HL-60 (cell line): ENCODE measurements around the gene PLA2G6.
"Not testable (repeated sequence)": the region's sequence is repeated elsewhere in the genome, so short reads cannot be mapped to it uniquely, and the experiment has no call there.

Experiments used
- DNase-seq, 2 experiments: peaks; one replicate each; pipeline ENCODE4 v3.0.0-alpha.2; 2010 to 2020; ENCODE audit warnings: low read depth in 1 of 2, low spot score in 1 of 2
- H3K27ac ChIP-seq: fragments of 250-450 bp; sonication (Bioruptor Pico); replicated peaks from 2 replicates; pipeline ENCODE4 v1.5.1; 2020; ENCODE audit warnings: mild to moderate bottlenecking, moderate library complexity
- H3K27me3 ChIP-seq: fragments of 250-450 bp; sonication (Bioruptor Pico); 2 replicates; pipeline ENCODE4 v1.5.1; 2021; ENCODE audit warnings: mild to moderate bottlenecking, moderate library complexity; ENCODE audit not compliant: insufficient read depth, poor library complexity, severe bottlenecking
- H3K4me3 ChIP-seq: replicated peaks from 2 replicates; pipeline ENCODE4 v1.5.1; 2011; ENCODE audit warnings: mild to moderate bottlenecking, control low read depth, low read length; ENCODE audit not compliant: insufficient read depth
- GABPA ChIP-seq: IDR thresholded peaks from 2 replicates; pipeline ENCODE4 v1.6.1; 2012; ENCODE audit warnings: low read depth
- POLR2AphosphoS5 ChIP-seq: IDR thresholded peaks from 2 replicates; pipeline ENCODE4 v1.6.1; 2012; ENCODE audit warnings: low read depth
- SPI1 ChIP-seq: IDR thresholded peaks from 2 replicates; pipeline ENCODE4 v1.6.1; 2012; ENCODE audit warnings: low read depth, mild to moderate bottlenecking, borderline replicate concordance
- TF ChIP-seq, protein P1 (sequence below): IDR thresholded peaks from one replicate; pipeline ENCODE4 v1.5.1; 2011; ENCODE audit warnings: low read length, control low read depth, inconsistent platforms; ENCODE audit not compliant: insufficient read depth
- TF ChIP-seq, protein P2 (sequence below): IDR thresholded peaks from 2 replicates; pipeline ENCODE4 v1.6.1; 2012; ENCODE audit warnings: low read depth; ENCODE audit not compliant: insufficient replicate concordance

The PLA2G6 gene

DNA sequence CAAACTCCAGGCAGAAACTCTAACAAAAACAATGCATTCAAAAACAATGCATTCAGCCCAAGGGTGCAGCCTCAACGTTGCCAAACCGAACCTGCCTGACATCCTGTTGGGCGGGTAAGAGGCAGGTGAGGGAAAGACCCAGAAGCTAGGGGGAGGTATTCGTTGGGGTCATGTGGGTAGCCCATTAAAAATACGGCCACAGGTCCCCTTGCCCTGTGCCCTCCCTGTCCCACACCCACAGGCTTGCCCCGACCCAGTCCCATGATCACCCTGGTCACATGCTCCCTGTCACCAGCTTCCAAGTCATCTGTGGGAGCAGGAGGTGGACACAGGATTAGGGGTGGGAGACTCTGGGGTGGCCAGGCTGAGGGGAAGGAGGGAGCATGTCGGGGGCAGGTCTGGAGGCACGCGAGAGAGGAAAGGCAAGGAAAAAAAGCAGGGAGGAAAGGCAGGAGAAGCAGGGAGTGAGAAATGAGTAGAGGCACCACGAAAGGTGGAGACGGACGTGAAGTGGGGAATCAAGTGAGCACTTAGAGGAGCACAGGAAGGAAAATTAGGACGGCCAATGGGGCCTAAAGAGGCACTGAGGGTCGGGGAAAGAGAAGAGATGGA is 683 bp downstream of the PLA2G6 start:
- Histone ChIP-seq H3K27ac (peak overlapping the region; percentile 94), H3K4me3 (peak overlapping the region; percentile 64), H3K27me3 (no peaks in the 10 kb centered on the region)
- TF ChIP-seq GABPA = no peak
- 0 out of 2 replicates have a peak, but pooled peaks have one; percentile 27 for TF ChIP-seq POLR2AphosphoS5
- no peak for DNase-seq

DNA sequence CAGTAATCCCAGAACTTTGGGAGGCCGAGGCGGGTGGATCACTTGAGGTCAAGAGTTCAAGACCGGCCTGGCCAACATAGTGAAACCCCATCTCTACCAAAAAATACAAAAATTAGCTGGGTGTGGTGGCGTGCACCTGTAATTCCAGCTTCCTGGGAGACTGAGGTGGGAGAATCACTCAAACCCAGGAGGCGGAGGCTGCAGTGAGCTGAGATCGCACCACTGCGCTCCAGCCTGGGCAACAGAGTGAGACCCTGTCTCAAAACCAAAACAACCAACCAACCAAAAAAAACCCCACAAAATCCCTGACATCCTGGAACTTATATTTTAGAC is 3.1 kb downstream of the PLA2G6 start:
- not testable (repeated sequence) for DNase-seq, H3K27me3 ChIP-seq, H3K4me3 ChIP-seq, H3K27ac ChIP-seq

DNA sequence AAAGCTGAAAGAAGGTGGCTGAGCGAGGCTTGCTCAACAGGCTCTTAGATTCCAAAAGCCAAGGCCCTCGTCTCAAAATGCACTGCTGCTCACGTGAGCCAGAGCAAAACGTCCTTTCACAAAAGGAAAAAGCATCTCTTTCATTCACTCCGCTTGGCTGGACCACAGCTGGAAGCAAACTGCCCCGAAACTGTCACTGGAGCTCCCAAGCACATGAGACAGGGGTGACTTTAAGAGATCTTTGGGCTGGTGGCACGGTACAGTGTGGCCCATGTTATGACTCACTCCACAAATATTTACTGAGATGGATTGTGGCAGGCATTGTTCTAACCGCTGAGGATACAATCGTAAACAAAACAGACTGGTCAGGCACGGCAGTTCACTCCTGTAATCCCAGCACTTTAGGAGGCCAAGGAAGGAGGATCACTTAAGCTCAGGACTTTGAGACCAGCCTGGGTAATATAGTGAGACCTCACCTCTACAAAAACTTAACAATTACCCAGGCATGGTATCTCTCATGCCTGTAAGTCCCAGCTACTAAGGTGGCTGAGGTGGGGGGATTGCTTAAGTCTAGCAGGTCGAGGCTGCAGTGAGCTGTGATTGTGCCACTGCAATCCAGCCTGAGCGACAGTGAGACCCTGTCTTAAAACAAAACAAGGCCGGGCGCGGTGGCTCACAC is 3.6 kb downstream of the PLA2G6 start:
- Histone ChIP-seq H3K4me3 (no peak overlapping the region), H3K27me3 (no peaks in the 10 kb centered on the region), H3K27ac (no peak overlapping the region)
- TF ChIP-seq SPI1 (no peak), GABPA (no peak), POLR2AphosphoS5 (no peak)
- TF ChIP-seq, protein P1, sequence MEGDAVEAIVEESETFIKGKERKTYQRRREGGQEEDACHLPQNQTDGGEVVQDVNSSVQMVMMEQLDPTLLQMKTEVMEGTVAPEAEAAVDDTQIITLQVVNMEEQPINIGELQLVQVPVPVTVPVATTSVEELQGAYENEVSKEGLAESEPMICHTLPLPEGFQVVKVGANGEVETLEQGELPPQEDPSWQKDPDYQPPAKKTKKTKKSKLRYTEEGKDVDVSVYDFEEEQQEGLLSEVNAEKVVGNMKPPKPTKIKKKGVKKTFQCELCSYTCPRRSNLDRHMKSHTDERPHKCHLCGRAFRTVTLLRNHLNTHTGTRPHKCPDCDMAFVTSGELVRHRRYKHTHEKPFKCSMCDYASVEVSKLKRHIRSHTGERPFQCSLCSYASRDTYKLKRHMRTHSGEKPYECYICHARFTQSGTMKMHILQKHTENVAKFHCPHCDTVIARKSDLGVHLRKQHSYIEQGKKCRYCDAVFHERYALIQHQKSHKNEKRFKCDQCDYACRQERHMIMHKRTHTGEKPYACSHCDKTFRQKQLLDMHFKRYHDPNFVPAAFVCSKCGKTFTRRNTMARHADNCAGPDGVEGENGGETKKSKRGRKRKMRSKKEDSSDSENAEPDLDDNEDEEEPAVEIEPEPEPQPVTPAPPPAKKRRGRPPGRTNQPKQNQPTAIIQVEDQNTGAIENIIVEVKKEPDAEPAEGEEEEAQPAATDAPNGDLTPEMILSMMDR = no peak
- TF ChIP-seq, protein P2, sequence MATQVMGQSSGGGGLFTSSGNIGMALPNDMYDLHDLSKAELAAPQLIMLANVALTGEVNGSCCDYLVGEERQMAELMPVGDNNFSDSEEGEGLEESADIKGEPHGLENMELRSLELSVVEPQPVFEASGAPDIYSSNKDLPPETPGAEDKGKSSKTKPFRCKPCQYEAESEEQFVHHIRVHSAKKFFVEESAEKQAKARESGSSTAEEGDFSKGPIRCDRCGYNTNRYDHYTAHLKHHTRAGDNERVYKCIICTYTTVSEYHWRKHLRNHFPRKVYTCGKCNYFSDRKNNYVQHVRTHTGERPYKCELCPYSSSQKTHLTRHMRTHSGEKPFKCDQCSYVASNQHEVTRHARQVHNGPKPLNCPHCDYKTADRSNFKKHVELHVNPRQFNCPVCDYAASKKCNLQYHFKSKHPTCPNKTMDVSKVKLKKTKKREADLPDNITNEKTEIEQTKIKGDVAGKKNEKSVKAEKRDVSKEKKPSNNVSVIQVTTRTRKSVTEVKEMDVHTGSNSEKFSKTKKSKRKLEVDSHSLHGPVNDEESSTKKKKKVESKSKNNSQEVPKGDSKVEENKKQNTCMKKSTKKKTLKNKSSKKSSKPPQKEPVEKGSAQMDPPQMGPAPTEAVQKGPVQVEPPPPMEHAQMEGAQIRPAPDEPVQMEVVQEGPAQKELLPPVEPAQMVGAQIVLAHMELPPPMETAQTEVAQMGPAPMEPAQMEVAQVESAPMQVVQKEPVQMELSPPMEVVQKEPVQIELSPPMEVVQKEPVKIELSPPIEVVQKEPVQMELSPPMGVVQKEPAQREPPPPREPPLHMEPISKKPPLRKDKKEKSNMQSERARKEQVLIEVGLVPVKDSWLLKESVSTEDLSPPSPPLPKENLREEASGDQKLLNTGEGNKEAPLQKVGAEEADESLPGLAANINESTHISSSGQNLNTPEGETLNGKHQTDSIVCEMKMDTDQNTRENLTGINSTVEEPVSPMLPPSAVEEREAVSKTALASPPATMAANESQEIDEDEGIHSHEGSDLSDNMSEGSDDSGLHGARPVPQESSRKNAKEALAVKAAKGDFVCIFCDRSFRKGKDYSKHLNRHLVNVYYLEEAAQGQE = no peak
- no peak for DNase-seq

DNA sequence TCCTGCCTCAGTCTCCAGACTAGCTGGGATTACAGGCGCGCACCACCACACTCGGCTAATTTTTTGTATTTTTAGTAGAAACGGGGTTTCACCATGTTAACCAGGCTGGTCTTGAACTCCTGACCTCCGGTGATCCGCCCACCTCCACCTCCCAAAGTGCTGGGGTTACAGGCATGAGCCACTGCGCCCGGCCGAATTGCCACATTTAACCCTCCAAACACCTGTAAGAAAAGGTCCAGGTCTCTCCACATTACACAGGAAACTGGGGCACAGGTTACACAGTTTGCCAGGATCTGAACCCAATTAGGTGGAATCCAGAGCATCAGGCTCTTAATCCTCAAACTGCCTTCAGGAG is 4.1 kb downstream of the PLA2G6 start:
- peak overlapping the region; percentile 79 for H3K27ac ChIP-seq
- not testable (repeated sequence) for H3K4me3 ChIP-seq, H3K27me3 ChIP-seq, DNase-seq

DNA sequence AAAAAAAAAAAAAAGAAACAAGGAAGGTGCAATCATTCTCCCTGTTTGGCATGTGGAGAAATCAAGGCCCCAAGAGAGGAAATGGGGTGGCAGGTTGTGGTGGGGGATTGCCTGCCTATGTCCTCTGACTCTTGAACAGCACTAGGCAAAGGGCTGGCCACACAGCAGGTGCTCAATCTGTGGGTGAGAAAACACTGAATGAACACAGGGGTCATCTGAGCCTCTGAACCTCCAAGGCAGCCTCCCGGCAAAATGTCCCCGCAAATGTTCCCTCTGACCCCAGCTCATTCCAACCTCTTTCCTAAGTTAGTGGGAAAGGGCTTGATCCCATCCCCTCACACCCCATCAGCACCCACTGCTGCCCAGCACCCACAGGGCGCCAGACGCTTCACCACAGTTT is 4.6 kb downstream of the PLA2G6 start:
- TF ChIP-seq SPI1 = no peak; the same call in 1 of the 2 replicates
- TF ChIP-seq GABPA = no peak
- TF ChIP-seq, protein P1 = no peak
- TF ChIP-seq, protein P2 = no peak
- TF ChIP-seq POLR2AphosphoS5 = no peak
- DNase-seq = peak in 1 of 2 experiments; percentile 61
- Histone ChIP-seq H3K27ac (peak overlapping the region; percentile 79), H3K4me3 (no peak overlapping the region), H3K27me3 (no peaks in the 10 kb centered on the region)
